PC-3 (cell line): Measurements from ENCODE around the gene UBASH3B. TPM values are rescaled to one million over a fixed set of nuclear protein-coding genes. Genes with fewer than 3 reads are reported as not detected.

Source experiments
- ATAC-seq: fragments of 200-7000 bp; cut with Tn5 transposase; 2 replicates; pipeline ENCODE4 v1.9.1; 2020; ENCODE audit warnings: mild to moderate bottlenecking, moderate library complexity
- BruUV-seq: library from RNA; stranded (reverse); fragments of 400-500 nt; replicated peaks from 2 replicates; lab custom pipeline; 2021; lab: Mats Ljungman, UMichigan
- CTCF ChIA-PET: fragments of 300-600 bp; sonication (Branson Sonifier 250); formaldehyde crosslinking; loops from one replicate; lab custom pipeline; 2022; ENCODE audit warnings: antibody characterized with exemption; lab: Charles Lee
- POLR2A ChIA-PET: fragments of 300-600 bp; sonication (Branson Sonifier 250); formaldehyde crosslinking; loops from one replicate; lab custom pipeline; 2022; ENCODE audit warnings: antibody characterized with exemption; ENCODE audit not compliant: unreplicated experiment; lab: Charles Lee
- DNase-seq: peaks from one replicate; pipeline ENCODE4 v3.0.0-alpha.2; 2015
- H2AFZ ChIP-seq: fragments of 300-600 bp; sonication (generic); 2 replicates; pipeline ENCODE4 v1.6.0; 2016; ENCODE audit warnings: antibody characterized with exemption, low read length
- H3F3A ChIP-seq: fragments of 300-600 bp; sonication (generic); one replicate; pipeline ENCODE4 v1.6.0; 2017; ENCODE audit warnings: antibody characterized with exemption, low read length, control low read depth, mild to moderate bottlenecking; ENCODE audit not compliant: unreplicated experiment
- H3K27ac ChIP-seq: fragments of 300-600 bp; sonication (generic); 2 replicates; pipeline ENCODE4 v1.5.1; 2016; ENCODE audit warnings: mild to moderate bottlenecking, low read length
- H3K27me3 ChIP-seq: fragments of 300-600 bp; sonication (generic); 2 replicates; pipeline ENCODE4 v1.6.1; 2016; ENCODE audit warnings: low read length, mixed read lengths
- H3K36me3 ChIP-seq: fragments of 300-600 bp; sonication (generic); 2 replicates; pipeline ENCODE4 v1.6.1; 2016; ENCODE audit warnings: low read depth, mixed run types, low read length, mixed read lengths
- H3K4me1 ChIP-seq: fragments of 300-600 bp; sonication (generic); 2 replicates; pipeline ENCODE4 v1.5.1; 2016; ENCODE audit warnings: low read length; ENCODE audit not compliant: insufficient read depth
- H3K4me2 ChIP-seq: fragments of 300-600 bp; sonication (generic); 2 replicates; pipeline ENCODE4 v1.6.0; 2016; ENCODE audit warnings: low read length
- H3K4me3 ChIP-seq: fragments of 300-600 bp; sonication (generic); 2 replicates; pipeline ENCODE4 v1.5.1; 2016; ENCODE audit warnings: mild to moderate bottlenecking, low read length, mixed read lengths
- H3K79me2 ChIP-seq: fragments of 300-600 bp; sonication (generic); 2 replicates; pipeline ENCODE4 v1.6.1; 2017; ENCODE audit warnings: low read length, mixed read lengths
- H3K9ac ChIP-seq: fragments of 300-600 bp; sonication (generic); 2 replicates; pipeline ENCODE4 v1.6.0; 2016; ENCODE audit warnings: mild to moderate bottlenecking, low read length
- H3K9me2 ChIP-seq: fragments of 300-600 bp; sonication (generic); replicated peaks from 2 replicates; pipeline ENCODE4 v1.6.1; 2016; ENCODE audit warnings: mixed run types, low read length, mixed read lengths
- H3K9me3 ChIP-seq: fragments of 300-600 bp; sonication (generic); 2 replicates; pipeline ENCODE4 v1.6.1; 2016; ENCODE audit warnings: low read length, mixed read lengths
- H4K20me1 ChIP-seq: fragments of 300-600 bp; sonication (generic); 2 replicates; pipeline ENCODE4 v1.6.1; 2016; ENCODE audit warnings: low read length, mixed read lengths
- CTCF ChIP-seq: fragments of 300-600 bp; sonication (generic); conservative IDR thresholded peaks from 2 replicates; pipeline ENCODE4 v1.5.1; 2017; ENCODE audit warnings: antibody characterized with exemption, low read depth, mild to moderate bottlenecking, low read length
- EZH2 ChIP-seq: fragments of 300-600 bp; sonication (generic); IDR thresholded peaks from one replicate; pipeline ENCODE4 v1.6.1; 2017; ENCODE audit warnings: antibody characterized with exemption, mild to moderate bottlenecking, low read length; ENCODE audit not compliant: unreplicated experiment
- EZH2phosphoT487 ChIP-seq: fragments of 300-600 bp; sonication (generic); IDR thresholded peaks from 2 replicates; pipeline ENCODE4 v1.6.1; 2018; ENCODE audit warnings: mild to moderate bottlenecking, antibody characterized with exemption, low read length, borderline replicate concordance
- intact Hi-C: fragments of 100-400 bp; cut with micrococcal nuclease; formaldehyde crosslinking; loops from 2 replicates; pipeline ENCODE4 v1.9.0; 2023
- total RNA-seq: library from RNA; depleted of rRNA; stranded (reverse); fragments of >200 nt; gene quantifications from 2 replicates; pipeline ENCODE4 v1.2.3, GENCODE V29; 2014

Gene UBASH3B
- total RNA-seq, 1 experiment from 2014 or later = 178 TPM

GRCh38 chr11:122721201-122721963 lies 65.9 kb downstream of the UBASH3B start:
- Histone ChIP-seq H3K9me3 (no peaks in the 10 kb centered on the region), H3K27me3 (no peaks in the 10 kb centered on the region), H4K20me1 (no peaks in the 10 kb centered on the region), H3K9me2 (no peaks in the 10 kb centered on the region), H3K4me2 (peak overlapping the region; percentile 27), H3F3A (no peaks in the 10 kb centered on the region), H3K4me1 (peaks cover 45% of the 10 kb centered on the region), H3K9ac (no peak overlapping the region), H3K27ac (peak overlapping the region; percentile 41), H3K4me3 (no peak overlapping the region), H3K36me3 (no peaks in the 10 kb centered on the region), H2AFZ (no peak overlapping the region), H3K79me2 (peaks cover 38% of the 10 kb centered on the region)
- no TSS peak for BruUV-seq
- intact Hi-C loops = no loop called here
- no peak for DNase-seq
- TF ChIP-seq EZH2phosphoT487 (no peak), CTCF (no peak), EZH2 (no peak)
- CTCF ChIA-PET = interaction anchor here (0.6 kb wide), 1 partner anchor 9 kb away, joined by 3 read pairs; no protein-coding TSS in a partner anchor
- no peak for ATAC-seq
- POLR2A ChIA-PET = interaction anchor here (0.5 to 0.6 kb wide), 2 partner anchors 122 to 136 kb away, joined by 3 to 12 read pairs; no protein-coding TSS in a partner anchor

GRCh38 chr11:122721964-122722266 lies 66.4 kb downstream of the UBASH3B start:
- Histone ChIP-seq H3K79me2 (peaks cover 38% of the 10 kb centered on the region), H3K4me3 (no peak overlapping the region), H3K27me3 (no peaks in the 10 kb centered on the region), H3K9me3 (no peaks in the 10 kb centered on the region), H3K36me3 (no peaks in the 10 kb centered on the region), H3K9me2 (no peaks in the 10 kb centered on the region), H4K20me1 (no peaks in the 10 kb centered on the region), H3K27ac (peak overlapping the region; percentile 49), H3F3A (no peaks in the 10 kb centered on the region), H3K4me2 (peak overlapping the region; percentile 15), H3K9ac (no peak overlapping the region), H3K4me1 (peaks cover 45% of the 10 kb centered on the region), H2AFZ (no peak overlapping the region)
- TF ChIP-seq CTCF = no peak
- no peak for TF ChIP-seq EZH2phosphoT487
- TF ChIP-seq EZH2 = no peak
- ATAC-seq (peak; percentile 83), DNase-seq (peak; percentile 90)
- CTCF ChIA-PET = interaction anchor here (0.6 kb wide), 1 partner anchor 10 kb away, joined by 5 read pairs; no protein-coding TSS in a partner anchor
- intact Hi-C loops = no loop called here
- BruUV-seq = no TSS peak
- POLR2A ChIA-PET = interaction anchor here (0.5 kb wide), 1 partner anchor 135 kb away, joined by 12 read pairs; no protein-coding TSS in a partner anchor

- Histone ChIP-seq H4K20me1 (no peaks in the 10 kb centered on the region), H3F3A (no peaks in the 10 kb centered on the region), H3K4me1 (peaks cover 45% of the 10 kb centered on the region), H3K4me3 (no peak overlapping the region), H3K27ac (0 out of 2 replicates have a peak overlapping the region, but pooled peaks have one; percentile 14), H2AFZ (no peak overlapping the region), H3K36me3 (no peaks in the 10 kb centered on the region), H3K4me2 (no peak overlapping the region), H3K27me3 (no peaks in the 10 kb centered on the region), H3K9me2 (no peaks in the 10 kb centered on the region), H3K79me2 (peaks cover 31% of the 10 kb centered on the region), H3K9ac (no peak overlapping the region), H3K9me3 (no peaks in the 10 kb centered on the region)
- no TSS peak for BruUV-seq
- TF ChIP-seq EZH2 (no peak), EZH2phosphoT487 (no peak), CTCF (no peak)
- DNase-seq (no peak), ATAC-seq (peak; percentile 40; the same call in 1 of the 2 replicates)
- intact Hi-C loops = no loop called here
- ChIA-PET CTCF (no interaction called here), POLR2A (no interaction called here)
These were observed 67.6 kb downstream of the UBASH3B start for GRCh38 chr11:122723106-122723505.
